MM.1S (cell line): ENCODE data around the gene KSR1.

Experiments used
- DNase-seq: peaks from one replicate; pipeline ENCODE4 v3.0.0-alpha.2; 2015
- H2AFZ ChIP-seq: fragments of 300-600 bp; sonication (generic); 2 replicates; pipeline ENCODE4 v1.6.0; 2016; ENCODE audit warnings: antibody characterized with exemption, low read length
- H3F3A ChIP-seq: fragments of 300-600 bp; sonication (generic); 2 replicates; pipeline ENCODE4 v1.6.1; 2016; ENCODE audit warnings: mild to moderate bottlenecking, antibody characterized with exemption, low read length, moderate library complexity, mixed read lengths; ENCODE audit not compliant: insufficient read depth
- H3K27ac ChIP-seq: fragments of 300-600 bp; sonication (generic); 2 replicates; pipeline ENCODE4 v1.5.1; 2016; ENCODE audit warnings: mild to moderate bottlenecking, low read length
- H3K27me3 ChIP-seq: fragments of 300-600 bp; sonication (generic); replicated peaks from 2 replicates; pipeline ENCODE4 v1.6.0; 2016; ENCODE audit warnings: low read length; ENCODE audit not compliant: insufficient read depth
- H3K36me3 ChIP-seq: fragments of 300-600 bp; sonication (generic); replicated peaks from 2 replicates; pipeline ENCODE4 v1.6.1; 2016; ENCODE audit warnings: mild to moderate bottlenecking, low read length, mixed read lengths; ENCODE audit not compliant: insufficient read depth
- H3K4me1 ChIP-seq: fragments of 300-600 bp; sonication (generic); 2 replicates; pipeline ENCODE4 v1.6.1; 2016; ENCODE audit warnings: low read length, mixed read lengths
- H3K4me2 ChIP-seq: fragments of 300-600 bp; sonication (generic); 2 replicates; pipeline ENCODE4 v1.6.0; 2016; ENCODE audit warnings: low read depth, low read length
- H3K4me3 ChIP-seq: fragments of 300-600 bp; sonication (generic); 2 replicates; pipeline ENCODE4 v1.5.1; 2016; ENCODE audit warnings: low read length, mixed read lengths
- H3K79me2 ChIP-seq: fragments of 300-600 bp; sonication (generic); 2 replicates; pipeline ENCODE4 v1.6.1; 2016; ENCODE audit warnings: mixed run types, low read length, mixed read lengths
- H3K9ac ChIP-seq: fragments of 300-600 bp; sonication (generic); 2 replicates; pipeline ENCODE4 v1.6.1; 2016; ENCODE audit warnings: low read length, mixed read lengths
- H3K9me2 ChIP-seq: fragments of 300-600 bp; sonication (generic); replicated peaks from 2 replicates; pipeline ENCODE4 v1.6.1; 2016; ENCODE audit warnings: mild to moderate bottlenecking, low read length, mixed read lengths; ENCODE audit not compliant: insufficient read depth
- H3K9me3 ChIP-seq: fragments of 300-600 bp; sonication (generic); replicated peaks from 2 replicates; pipeline ENCODE4 v1.6.1; 2016; ENCODE audit warnings: mild to moderate bottlenecking, low read length, mixed read lengths; ENCODE audit not compliant: insufficient read depth
- H4K20me1 ChIP-seq: fragments of 300-600 bp; sonication (generic); 2 replicates; pipeline ENCODE4 v1.6.1; 2016; ENCODE audit warnings: mild to moderate bottlenecking, low read length, moderate library complexity, mixed read lengths; ENCODE audit not compliant: insufficient read depth
- CTCF ChIP-seq: fragments of 300-600 bp; sonication (generic); IDR thresholded peaks from 2 replicates; pipeline ENCODE4 v1.5.1; 2016; ENCODE audit warnings: antibody characterized with exemption, low read length, mixed read lengths
- EZH2 ChIP-seq: fragments of 300-600 bp; sonication (generic); optimal IDR thresholded peaks from 2 replicates; pipeline ENCODE3; 2017; ENCODE audit warnings: low read depth, mild to moderate bottlenecking, antibody characterized with exemption, low read length, mixed read lengths
- EZH2phosphoT487 ChIP-seq: fragments of 300-600 bp; sonication (generic); IDR thresholded peaks from 2 replicates; pipeline ENCODE4 v1.6.1; 2018; ENCODE audit warnings: antibody characterized with exemption, low read length

KSR1 gene

GRCh38 chr17:27521281-27522027 is 65.2 kb downstream of the KSR1 start:
- Histone ChIP-seq H3K9me3 (no peaks in the 10 kb centered on the region), H3K9ac (no peak overlapping the region), H3K4me1 (no peaks in the 10 kb centered on the region), H3K4me3 (no peak overlapping the region), H3K79me2 (no peaks in the 10 kb centered on the region), H3K36me3 (no peaks in the 10 kb centered on the region), H4K20me1 (no peaks in the 10 kb centered on the region), H3K27ac (no peak overlapping the region), H3K27me3 (no peaks in the 10 kb centered on the region), H3K9me2 (no peaks in the 10 kb centered on the region), H2AFZ (no peak overlapping the region), H3K4me2 (no peak overlapping the region), H3F3A (no peaks in the 10 kb centered on the region)
- no peak for DNase-seq
- TF ChIP-seq EZH2 (no peak), CTCF (no peak), EZH2phosphoT487 (no peak)

DNA sequence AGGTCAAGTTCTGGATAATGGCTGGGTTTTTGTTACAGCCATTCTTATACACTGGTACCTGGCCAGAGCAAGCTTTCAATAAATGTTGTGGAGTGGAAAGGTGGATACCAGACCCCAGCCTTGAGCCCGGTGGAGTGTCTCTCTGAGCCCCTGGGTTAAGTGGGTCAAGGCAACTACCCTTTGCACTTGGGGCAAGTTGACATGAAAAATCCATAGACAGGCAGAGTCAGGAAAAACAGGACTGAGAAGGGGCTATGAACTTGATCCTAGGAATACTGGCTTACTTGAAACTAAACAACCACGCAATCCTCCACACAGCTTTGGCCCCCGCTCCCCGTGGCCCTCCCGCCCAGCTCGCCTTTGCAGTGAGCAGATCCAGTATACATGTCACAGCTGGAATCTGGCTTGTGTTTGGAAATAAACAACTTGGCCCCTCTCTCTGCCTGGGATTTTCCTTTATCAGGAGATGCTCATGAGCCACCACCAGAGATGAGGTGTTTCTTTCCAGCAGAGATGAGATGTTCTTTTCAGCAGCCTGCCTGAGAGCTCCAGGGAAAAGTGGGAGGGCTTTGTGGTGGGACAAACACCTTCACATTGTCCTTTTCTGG is 65.9 kb downstream of the KSR1 start:
- no peaks in the 10 kb centered on the region for H3K9me3 ChIP-seq
- no peak overlapping the region for H2AFZ ChIP-seq
- TF ChIP-seq EZH2phosphoT487 (no peak), EZH2 (no peak), CTCF (no peak)
- H3K36me3 ChIP-seq, result no peaks in the 10 kb centered on the region
- no peak overlapping the region for H3K27ac ChIP-seq
- no peaks in the 10 kb centered on the region for H3K79me2 ChIP-seq
- no peaks in the 10 kb centered on the region for H3K27me3 ChIP-seq
- no peaks in the 10 kb centered on the region for H3F3A ChIP-seq
- no peaks in the 10 kb centered on the region for H3K4me1 ChIP-seq
- H3K9ac ChIP-seq, result no peak overlapping the region
- no peak overlapping the region for H3K4me2 ChIP-seq
- DNase-seq, result no peak
- no peak overlapping the region for H3K4me3 ChIP-seq
- H3K9me2 ChIP-seq, result no peaks in the 10 kb centered on the region
- no peaks in the 10 kb centered on the region for H4K20me1 ChIP-seq

DNA sequence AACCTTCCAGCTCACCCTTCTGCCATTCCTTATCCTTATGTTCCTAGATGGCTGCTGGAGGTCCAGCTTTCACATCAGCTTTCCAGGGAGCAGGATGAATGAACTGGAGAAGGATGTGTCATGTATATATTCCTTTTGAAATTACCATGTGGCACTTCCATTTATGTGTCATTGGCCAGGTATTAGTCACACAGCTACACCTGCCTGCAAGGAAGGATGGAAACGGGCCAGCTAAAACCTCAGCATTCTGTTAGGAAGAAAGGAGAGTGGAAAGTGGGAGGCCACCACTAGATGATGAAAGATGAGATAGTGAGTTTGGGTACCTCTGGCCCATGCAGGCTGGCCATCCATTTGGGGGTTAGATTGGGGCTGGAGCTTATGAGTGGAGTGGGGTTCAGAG is 67.5 kb downstream of the KSR1 start:
- Histone ChIP-seq H3K79me2 (no peaks in the 10 kb centered on the region), H3K36me3 (no peaks in the 10 kb centered on the region), H3K27me3 (no peaks in the 10 kb centered on the region), H3K4me1 (no peaks in the 10 kb centered on the region), H3K27ac (no peak overlapping the region), H4K20me1 (no peaks in the 10 kb centered on the region), H3K4me2 (no peak overlapping the region), H2AFZ (no peak overlapping the region), H3K9me3 (no peaks in the 10 kb centered on the region), H3F3A (no peaks in the 10 kb centered on the region), H3K9me2 (no peaks in the 10 kb centered on the region), H3K4me3 (no peak overlapping the region), H3K9ac (no peak overlapping the region)
- TF ChIP-seq CTCF (no peak), EZH2phosphoT487 (no peak), EZH2 (no peak)
- DNase-seq, result no peak
